ENCODE data around the gene FOXI3.
A peak's percentile ranks its signal among the peaks of the same experiment; 100 is the strongest.

The FOXI3 gene

GRCh38 chr2:88452565-88452905 lies at the start of gene FOXI3:
Gene FOXI3 (minus strand): TSS chr2:88452693. CDS start chr2:88452535, 158 bp downstream.
- DNase-seq = peak in 1 of 2 experiments; percentile 81

DNA sequence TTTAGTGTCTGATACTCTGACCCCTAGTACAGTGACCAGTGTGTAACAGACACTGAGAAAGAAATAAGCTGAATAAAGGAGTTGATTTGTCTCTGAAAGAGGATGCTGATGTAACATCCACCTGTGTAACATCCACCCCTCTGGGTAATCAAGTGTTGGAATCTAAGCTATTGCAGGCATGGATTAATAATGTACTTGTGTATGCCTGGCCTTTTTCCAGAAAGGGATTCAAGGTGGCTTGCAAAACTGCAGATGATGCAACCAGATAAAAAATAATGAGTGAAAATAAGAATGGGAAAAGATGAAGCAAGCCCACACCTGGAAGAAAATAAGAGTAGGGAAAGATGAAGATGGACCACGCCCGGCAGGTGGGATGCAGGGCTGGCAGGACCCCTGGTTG lies 48.2 kb upstream of the FOXI3 start:
- DNase-seq = no peak

- no peak for DNase-seq
Observed at GRCh38 chr2:88499204-88499603, 46.7 kb upstream of the FOXI3 start.

DNA sequence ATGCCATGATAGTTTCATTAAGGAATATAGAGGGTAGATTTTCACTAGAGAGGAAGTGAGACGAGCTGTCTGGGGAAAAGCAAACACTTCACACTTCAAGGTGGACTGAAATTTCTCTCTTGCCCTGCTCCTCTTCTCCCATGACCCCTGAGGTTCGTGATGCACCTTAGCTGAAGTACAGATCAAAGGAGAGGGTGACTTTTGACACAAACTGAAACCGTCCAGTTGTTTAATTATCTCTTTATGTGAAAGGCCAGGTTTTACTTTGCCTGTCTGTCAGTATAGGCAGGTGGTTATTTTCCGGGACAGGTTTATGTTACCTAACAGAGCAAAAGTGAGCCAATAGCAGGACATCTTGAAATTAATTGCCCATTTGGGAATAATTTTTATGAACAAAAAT lies 41.0 kb upstream of the FOXI3 start:
- DNase-seq = no peak

DNA sequence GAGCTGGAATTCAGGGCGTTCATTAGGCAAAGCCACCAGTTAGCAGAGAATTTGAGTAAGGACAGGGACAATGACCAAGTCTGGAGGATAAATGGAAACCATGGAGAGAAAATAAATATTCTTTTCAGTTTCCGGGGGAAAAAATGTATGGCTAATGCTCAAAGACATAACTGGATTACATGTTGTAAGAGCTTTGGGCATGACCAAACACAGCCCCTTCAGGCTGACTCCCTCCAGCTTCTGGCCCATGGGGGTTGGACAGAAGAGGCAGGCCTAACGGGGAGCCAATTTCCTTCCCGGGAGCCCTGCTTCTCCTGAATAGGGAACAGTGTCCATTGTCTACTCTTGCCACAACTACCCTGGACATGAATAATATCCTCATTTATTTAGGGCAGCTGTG lies 39.5 kb upstream of the FOXI3 start:
- DNase-seq = no peak

GRCh38 chr2:88489181-88489580 lies 36.7 kb upstream of the FOXI3 start:
- peak in 1 of 2 experiments; percentile 28 for DNase-seq

GRCh38 chr2:88483200-88483599 lies 30.7 kb upstream of the FOXI3 start:
- no peak for DNase-seq

GRCh38 chr2:88481691-88482336 lies 29.3 kb upstream of the FOXI3 start:
- peak in 1 of 2 experiments; percentile 21 for DNase-seq

GRCh38 chr2:88472811-88473210 lies 20.3 kb upstream of the FOXI3 start:
- no peak for DNase-seq

DNA sequence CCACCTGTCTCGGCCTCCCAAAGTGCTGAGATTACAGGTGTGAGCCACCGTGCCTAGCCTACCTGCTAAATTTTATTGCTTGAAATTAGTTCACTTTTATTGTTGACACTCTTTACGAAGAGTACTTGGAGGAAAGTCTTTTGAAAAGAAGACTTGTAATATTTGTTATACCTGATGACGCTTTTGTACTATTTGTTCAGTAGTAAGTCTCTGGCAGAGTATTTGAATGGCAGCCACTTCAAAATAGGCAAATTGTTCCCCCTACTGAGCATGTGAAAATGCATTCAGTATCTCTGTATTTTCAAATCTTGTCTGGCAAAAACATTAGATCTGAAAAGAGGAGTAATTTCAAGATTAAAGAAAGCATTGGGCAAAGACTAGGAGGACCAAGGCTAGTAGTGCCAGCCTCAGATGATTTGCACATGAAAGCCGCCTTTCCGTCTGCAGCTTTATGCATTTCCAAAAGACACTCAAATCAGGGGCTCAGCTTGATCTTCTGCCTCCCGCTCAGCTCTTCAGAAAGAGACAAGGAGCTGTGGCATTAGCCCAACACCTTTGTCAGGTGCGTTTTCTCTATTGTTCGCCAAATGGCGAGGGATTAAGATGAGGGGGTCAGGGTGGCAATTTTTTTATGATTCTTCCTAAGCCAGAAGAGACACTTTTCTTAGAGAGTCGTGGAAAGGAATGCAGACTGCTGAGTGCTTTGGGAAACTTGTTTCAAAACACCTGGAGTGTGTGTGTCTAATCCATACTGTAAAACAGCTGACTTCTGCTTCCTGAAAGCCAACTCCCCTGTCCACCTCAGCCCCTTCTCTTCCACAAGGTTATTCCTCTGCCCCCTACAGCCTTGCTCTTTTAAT lies 18.8 kb upstream of the FOXI3 start:
- no peak for DNase-seq

DNA sequence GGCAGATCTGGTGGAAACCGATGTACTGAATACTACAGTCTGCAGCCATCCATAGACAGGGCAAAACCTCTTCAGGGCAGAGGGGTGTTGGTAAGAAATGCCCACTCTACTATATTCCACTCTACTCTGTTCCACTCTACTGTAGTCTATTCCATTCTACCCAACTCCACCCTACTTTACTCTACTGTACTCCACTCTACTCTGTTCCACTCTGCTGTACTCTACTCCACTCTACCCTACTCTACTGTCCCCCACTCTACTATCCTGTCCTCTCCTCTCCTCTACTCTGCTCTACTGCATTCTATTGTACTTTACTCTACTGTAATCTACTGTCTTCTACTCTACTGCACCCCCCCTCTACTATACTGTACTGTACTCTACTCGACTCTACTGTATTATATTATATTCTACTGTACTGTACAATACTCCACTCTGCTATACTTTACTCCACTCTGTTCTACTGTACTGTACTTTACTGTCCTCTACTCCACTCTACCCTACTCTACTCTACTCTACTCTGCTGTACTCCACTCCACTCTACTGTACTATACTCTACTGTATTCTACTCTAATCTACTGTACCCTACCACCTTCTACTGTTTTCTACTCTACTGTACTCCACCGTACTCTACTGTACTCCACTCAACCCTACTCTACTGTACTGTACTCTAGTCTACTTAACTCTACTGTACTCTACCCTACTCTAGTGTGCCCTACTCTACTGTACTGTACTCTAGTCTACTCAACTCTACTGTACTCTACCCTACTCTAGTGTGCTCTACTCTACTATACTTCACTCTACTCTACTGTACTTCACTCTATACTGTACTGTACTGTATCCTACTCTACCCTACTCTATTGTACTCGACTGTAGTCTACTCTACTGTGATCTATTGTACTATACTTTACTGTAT lies 17.0 kb upstream of the FOXI3 start:
- no peak for DNase-seq

- no peak for DNase-seq
Observed at GRCh38 chr2:88464153-88464552, 11.7 kb upstream of the FOXI3 start.

DNA sequence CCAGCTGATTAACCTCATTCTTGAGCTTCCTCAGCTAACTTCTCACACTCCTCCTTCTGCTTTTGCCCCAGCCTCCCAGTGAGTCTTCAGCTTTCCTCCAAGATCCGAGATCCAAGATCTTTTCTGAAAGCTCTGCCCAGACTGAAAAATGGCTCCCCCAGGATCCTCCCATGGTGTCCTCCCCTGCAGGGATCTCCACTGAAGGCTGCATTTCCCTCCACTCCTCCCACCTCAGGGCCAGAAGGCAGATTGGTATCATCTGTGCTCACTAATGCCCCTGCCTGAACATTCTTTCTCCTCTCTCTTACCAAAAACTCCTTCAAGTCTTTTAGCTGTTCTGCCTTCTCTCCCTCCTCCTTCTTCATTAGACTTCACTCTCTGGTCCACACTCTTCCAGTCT lies 6.1 kb upstream of the FOXI3 start:
- no peak for DNase-seq

DNA sequence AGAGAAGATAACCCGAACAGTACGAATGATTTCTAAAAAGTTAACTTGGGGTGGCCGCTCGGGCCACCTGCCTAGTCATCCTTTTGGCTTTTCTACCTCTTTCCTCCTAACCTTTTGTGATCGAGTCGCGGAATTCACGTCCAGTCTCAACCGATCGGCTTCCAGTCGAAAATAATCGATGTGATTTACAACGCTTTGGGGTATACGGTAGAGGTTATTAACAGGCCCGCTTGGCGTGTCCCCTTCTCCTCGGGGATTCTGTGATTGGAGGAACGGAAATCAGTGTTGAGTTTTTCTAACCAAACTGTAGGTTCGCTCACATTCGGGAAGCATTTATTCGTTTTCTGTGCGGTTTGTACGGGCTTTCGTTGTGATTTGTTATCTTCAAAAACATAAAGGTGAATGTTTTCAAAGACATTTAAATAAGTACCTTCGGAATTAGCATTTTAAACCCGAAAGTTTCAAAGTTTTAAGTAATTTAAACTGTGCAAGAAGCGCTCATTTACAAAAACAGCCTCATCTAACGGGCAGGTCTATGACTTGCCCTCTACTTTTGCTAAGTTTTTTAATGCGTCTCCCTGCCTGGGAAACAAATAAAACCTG lies 588 bp upstream of the FOXI3 start:
- DNase-seq = peak in 1 of 2 experiments; percentile 35

DNA sequence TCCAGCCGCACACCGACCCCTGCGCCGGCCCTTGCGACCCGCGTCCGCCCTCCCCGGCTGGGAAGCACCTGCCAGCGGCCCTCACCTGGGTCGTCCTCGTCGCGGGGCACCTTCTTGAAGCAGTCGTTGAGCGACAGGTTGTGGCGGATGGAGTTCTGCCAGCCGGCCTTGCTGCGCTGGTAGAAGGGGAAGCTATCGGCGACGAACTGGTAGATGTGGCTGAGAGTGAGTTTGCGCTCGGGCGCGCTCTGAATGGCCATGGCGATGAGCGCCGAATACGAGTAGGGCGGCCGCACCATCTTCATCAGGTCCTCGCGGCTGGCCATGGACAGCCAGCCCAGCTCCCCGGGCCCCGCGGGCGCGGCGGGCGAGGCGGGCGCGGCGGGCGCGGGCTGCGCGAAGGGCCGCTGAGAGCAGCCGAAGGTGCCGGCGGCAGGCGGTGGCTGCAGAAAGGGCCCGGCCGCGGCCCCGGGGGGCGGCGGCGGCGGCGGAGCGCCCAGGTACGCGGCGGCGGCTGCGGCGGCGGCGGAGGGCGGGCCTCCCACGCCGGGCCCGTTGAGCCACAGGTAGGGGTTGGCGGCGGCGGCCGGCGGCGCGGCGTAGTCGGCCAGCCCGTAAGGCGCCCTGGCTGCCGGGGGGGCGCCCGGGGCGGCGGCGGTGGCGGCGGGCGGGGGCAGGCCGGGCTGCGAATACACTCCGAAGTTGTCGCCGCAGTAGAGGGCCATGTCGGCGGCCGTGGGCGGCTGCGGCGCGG lies 505 bp downstream of the FOXI3 start:
- DNase-seq = peak; percentile 29 to 84

DNA sequence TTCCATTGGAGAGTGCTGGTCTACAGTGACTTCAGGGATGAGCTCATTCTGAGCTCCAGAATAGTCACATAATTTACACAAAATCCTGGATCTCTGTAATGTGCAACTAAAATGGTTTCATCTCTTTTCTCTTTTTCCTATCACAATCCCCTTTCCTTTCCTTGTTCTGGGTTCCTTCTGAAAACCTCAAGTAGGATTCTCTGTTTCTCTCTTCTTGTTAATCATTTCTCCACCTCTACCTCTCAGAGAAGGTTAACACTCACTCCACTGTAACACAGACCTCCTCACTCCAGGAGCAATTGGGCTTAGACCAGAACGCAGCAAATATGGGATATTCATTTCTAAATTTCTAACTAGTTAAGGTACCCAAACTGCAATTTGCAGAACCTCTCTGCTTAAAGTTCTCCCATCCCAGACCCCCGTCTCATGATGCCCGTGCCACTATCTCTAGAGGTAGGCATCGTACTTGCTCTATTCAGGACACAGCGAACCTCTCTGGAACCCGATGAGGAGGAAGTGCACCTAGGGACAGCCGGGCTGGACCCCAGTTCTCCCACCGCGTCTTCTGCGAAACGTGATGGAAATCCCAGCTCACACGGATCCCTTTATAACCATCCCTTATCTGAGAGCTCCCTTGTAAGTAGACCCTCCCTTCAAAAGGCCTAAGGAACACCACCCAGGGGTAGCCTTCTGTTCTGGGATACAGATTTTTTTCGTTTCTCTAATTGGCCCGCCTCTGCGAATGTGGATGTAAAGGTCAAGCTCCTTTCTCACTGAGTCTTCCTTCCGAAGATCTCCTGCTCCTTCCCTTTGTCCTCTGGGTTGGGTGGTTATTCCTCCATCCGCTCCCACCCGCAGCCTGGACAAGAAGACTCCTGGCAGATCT lies 1.3 kb downstream of the FOXI3 start:
- DNase-seq = peak; percentile 33 to 45

DNA sequence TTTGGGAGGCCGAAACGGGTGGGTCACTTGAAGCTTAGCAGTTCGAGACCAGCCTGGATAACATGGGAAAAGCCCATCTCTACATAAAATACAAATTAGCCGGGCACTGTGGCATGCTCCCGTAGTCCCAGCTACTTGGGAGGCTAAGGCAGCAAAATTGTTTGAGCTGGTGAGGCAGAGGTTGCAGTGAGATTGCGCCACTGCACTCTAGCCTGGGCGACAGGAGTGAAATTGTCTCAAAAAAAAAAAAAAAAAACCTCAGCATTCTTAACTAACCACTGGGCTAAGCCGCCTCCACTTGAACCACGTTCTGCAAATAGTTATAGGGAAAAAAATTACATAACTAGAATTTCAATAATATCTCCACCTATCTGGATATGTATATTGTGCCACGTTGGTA lies 2.3 kb downstream of the FOXI3 start:
- DNase-seq = no peak

GRCh38 chr2:88448248-88448647 lies 4.2 kb downstream of the FOXI3 start:
- DNase-seq = no peak

DNA sequence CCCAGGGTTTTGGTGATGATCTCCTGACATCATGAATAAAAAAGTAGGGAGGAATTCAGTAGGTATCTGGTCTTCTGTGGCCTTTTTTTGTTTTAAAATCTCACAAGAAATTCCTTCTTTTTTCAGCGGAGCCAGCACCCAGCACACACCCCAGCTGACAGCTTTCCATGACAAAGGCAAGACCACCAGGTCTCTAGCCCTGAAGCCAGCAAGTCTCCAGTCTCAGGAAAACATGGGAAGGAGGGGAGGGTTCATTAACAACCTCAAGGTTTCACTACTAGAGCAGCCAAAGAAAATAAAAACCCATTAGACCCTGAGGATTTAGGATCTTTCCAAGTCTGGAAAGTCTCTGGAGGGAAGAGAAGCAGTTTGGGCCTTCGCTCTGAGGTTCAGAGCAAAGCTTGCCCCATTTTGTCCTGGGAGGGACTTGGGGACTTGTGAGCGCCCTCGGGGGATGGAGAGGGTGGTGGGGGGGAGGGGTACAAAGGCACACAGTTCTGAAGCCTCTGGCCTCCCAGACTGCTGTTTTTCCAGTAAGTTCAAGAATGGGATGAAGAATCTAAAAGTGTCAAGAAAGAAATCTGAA lies 9.0 kb downstream of the FOXI3 start:
- DNase-seq = no peak

DNA sequence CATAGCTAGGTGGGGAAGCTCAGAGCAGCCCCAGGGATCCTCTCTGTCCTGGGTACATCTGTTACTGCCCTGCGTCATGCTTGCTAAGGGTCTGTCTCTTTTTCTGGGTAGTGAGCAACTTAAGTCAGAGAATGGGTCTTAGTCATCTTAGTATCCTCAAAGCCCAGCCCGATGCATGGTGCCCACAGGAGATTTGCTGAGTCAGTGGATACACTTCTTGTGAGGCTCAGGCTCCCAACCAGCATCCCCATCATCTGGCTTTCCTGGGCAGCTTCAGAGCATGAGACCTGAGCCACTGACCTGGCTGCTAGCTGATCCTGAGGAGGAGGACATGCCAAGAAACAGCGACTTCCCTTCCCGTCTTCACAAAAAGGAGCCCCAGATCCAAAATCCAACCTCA lies 10.0 kb downstream of the FOXI3 start:
- no peak for DNase-seq

DNA sequence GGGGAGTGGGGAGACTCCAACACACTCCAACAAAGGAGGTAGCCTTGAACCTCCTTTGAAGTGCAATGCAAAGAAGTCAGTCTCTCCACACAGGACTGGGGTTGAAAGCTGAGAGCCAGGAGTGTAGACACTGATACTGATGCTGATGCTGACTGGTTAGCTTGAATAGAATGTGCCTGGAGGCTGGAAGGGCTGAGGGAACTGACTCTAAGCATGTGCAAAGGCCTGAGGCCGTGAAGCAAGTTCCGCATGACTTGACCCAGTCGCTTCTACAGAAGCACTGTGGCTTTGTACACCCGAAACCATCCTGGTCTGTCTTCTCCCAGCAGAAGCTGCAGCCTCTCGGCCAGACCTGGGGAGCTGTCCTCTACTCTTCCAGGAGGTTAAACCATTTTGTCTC lies 10.4 kb downstream of the FOXI3 start:
- no peak for DNase-seq
